Measurements from ENCODE around the gene SHISAL1.
"Not testable (repeated sequence)": the region's sequence is repeated elsewhere in the genome, so short reads cannot be mapped to it uniquely, and the experiment has no call there.

SHISAL1 gene

GRCh38 chr22:44328762-44329161, 16.0 kb upstream of the SHISAL1 start:
- Histone ChIP-seq H3K36me3 (ENCODE audit: control insufficient read depth in 2 of 2, insufficient read depth in 2 of 2, low read length in 2 of 2) (no peaks in the 10 kb centered on the region), H3K27me3 (ENCODE audit: control insufficient read depth in 2 of 2, insufficient read depth in 2 of 2, low read length in 2 of 2) (peaks cover 16 to 20% of the 10 kb centered on the region in 2 donors), H3K4me3 (ENCODE audit: low read length in 2 of 2) (no peak overlapping the region), H3K4me1 (ENCODE audit: control insufficient read depth in 2 of 2, insufficient read depth in 2 of 2, low read length in 2 of 2) (peaks cover 2 to 3% of the 10 kb centered on the region in 2 donors), H3K9me3 (ENCODE audit: control insufficient read depth in 2 of 2, low read length in 2 of 2) (no peaks in the 10 kb centered on the region), H3K9ac (ENCODE audit: low read depth in 1 of 2, low read length in 2 of 2) (no peak overlapping the region), H3K27ac (ENCODE audit: low read depth in 2 of 2, low read length in 2 of 2) (no peak overlapping the region)

DNA sequence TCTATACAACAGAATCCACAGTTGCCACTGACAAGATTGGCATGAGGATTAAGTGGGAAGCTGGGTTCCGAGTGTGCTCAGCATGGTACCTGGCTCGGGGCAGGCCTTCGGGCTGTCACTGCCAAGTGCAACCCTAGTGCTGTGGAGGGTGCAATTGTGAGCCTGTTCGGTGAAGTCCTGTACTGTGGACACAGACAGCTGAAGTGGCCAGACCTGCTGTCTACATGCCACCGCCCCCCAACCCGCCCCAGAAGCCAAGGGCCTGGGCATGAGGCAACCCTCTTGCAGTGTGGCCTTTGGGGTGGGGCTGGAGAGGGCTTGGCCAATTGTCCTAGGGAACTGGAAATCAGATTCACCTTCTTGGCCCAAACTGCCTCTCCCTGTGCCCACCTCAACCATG, 15.6 kb upstream of the SHISAL1 start:
- Histone ChIP-seq H3K9me3 (ENCODE audit: control insufficient read depth in 2 of 2, low read length in 2 of 2) (no peaks in the 10 kb centered on the region), H3K27ac (ENCODE audit: low read depth in 2 of 2, low read length in 2 of 2) (no peak overlapping the region), H3K27me3 (ENCODE audit: control insufficient read depth in 2 of 2, insufficient read depth in 2 of 2, low read length in 2 of 2) (peaks cover 13 to 20% of the 10 kb centered on the region in 2 donors), H3K4me3 (ENCODE audit: low read length in 2 of 2) (no peak overlapping the region), H3K9ac (ENCODE audit: low read depth in 1 of 2, low read length in 2 of 2) (no peak overlapping the region), H3K4me1 (ENCODE audit: control insufficient read depth in 2 of 2, insufficient read depth in 2 of 2, low read length in 2 of 2) (peaks cover 2 to 3% of the 10 kb centered on the region in 2 donors), H3K36me3 (ENCODE audit: control insufficient read depth in 2 of 2, insufficient read depth in 2 of 2, low read length in 2 of 2) (no peaks in the 10 kb centered on the region)

- Histone ChIP-seq H3K27ac (ENCODE audit: low read depth in 2 of 2, low read length in 2 of 2) (no peak overlapping the region), H3K36me3 (ENCODE audit: control insufficient read depth in 2 of 2, insufficient read depth in 2 of 2, low read length in 2 of 2) (no peaks in the 10 kb centered on the region), H3K9me3 (ENCODE audit: control insufficient read depth in 2 of 2, low read length in 2 of 2) (no peaks in the 10 kb centered on the region), H3K4me3 (ENCODE audit: low read length in 2 of 2) (peak overlapping the region in 1 of 2 donors; percentile 75), H3K4me1 (ENCODE audit: control insufficient read depth in 2 of 2, insufficient read depth in 2 of 2, low read length in 2 of 2) (peaks cover 2 to 3% of the 10 kb centered on the region in 2 donors), H3K9ac (ENCODE audit: low read depth in 1 of 2, low read length in 2 of 2) (no peak overlapping the region), H3K27me3 (ENCODE audit: control insufficient read depth in 2 of 2, insufficient read depth in 2 of 2, low read length in 2 of 2) (peaks cover 9 to 16% of the 10 kb centered on the region in 2 donors)
These were observed 13.7 kb upstream of the SHISAL1 start for GRCh38 chr22:44326491-44326885.

DNA sequence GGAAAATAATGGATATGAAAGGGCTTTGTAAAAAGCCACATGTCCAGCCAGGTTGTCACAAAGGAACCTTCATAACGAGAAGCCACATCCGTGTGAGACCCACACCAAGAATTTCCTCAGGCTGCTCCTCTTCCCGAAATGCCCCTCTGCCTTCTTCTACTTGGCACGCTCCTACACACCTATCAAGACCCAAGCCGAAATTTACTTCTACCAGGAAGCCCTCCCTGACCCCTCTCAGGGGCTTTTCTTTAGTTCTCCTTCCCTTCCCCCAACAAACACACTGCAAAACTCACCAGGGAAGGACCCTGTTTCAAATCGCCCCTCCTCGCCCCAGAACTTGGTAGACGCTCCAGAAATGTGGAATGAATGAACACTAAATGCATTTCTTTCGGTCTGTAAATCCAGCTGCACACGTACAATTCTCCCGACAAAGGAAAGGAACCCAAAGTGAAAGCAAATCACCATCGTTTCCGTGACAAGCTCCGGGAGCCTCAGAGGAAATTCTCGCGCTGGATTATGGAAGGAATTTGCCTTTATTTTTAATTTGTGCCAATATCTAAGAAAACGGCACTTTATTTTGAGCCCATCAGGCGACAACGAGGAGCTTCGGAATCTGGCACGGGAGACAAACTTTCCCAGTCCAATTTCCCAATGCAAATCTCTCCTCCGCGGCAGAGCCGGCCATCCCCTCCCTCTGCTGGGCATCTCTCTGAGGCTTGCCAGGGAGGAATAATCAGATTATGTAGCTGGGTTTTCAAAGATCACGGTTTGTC, 13.2 kb upstream of the SHISAL1 start:
- peak overlapping the region in 1 of 2 donors; percentile 21 for H3K9ac ChIP-seq (ENCODE audit: low read depth in 1 of 2, low read length in 2 of 2)
- H3K27ac ChIP-seq (ENCODE audit: low read depth in 2 of 2, low read length in 2 of 2) = no peak overlapping the region
- H3K4me1 ChIP-seq (ENCODE audit: control insufficient read depth in 2 of 2, insufficient read depth in 2 of 2, low read length in 2 of 2) = peaks cover 2 to 3% of the 10 kb centered on the region in 2 donors
- peak overlapping the region; percentile 57 to 75 for H3K4me3 ChIP-seq (ENCODE audit: low read length in 2 of 2)
- no peaks in the 10 kb centered on the region for H3K36me3 ChIP-seq (ENCODE audit: control insufficient read depth in 2 of 2, insufficient read depth in 2 of 2, low read length in 2 of 2)
- peaks cover 9 to 16% of the 10 kb centered on the region in 2 donors for H3K27me3 ChIP-seq (ENCODE audit: control insufficient read depth in 2 of 2, insufficient read depth in 2 of 2, low read length in 2 of 2)
- H3K9me3 ChIP-seq (ENCODE audit: control insufficient read depth in 2 of 2, low read length in 2 of 2) = no peaks in the 10 kb centered on the region

- not testable (repeated sequence) for H3K4me1 ChIP-seq (ENCODE audit: control insufficient read depth in 2 of 2, insufficient read depth in 2 of 2, low read length in 2 of 2); H3K9me3 ChIP-seq (ENCODE audit: control insufficient read depth in 2 of 2, low read length in 2 of 2); H3K4me3 ChIP-seq (ENCODE audit: low read length in 2 of 2); H3K27me3 ChIP-seq (ENCODE audit: control insufficient read depth in 2 of 2, insufficient read depth in 2 of 2, low read length in 2 of 2); H3K9ac ChIP-seq (ENCODE audit: low read depth in 1 of 2, low read length in 2 of 2); H3K36me3 ChIP-seq (ENCODE audit: control insufficient read depth in 2 of 2, insufficient read depth in 2 of 2, low read length in 2 of 2); H3K27ac ChIP-seq (ENCODE audit: low read depth in 2 of 2, low read length in 2 of 2)
These were observed 10.5 kb upstream of the SHISAL1 start for GRCh38 chr22:44323140-44323790.

GRCh38 chr22:44319685-44320084, 6.9 kb upstream of the SHISAL1 start:
- Histone ChIP-seq H3K4me3 (ENCODE audit: low read length in 2 of 2) (no peak overlapping the region), H3K4me1 (ENCODE audit: control insufficient read depth in 2 of 2, insufficient read depth in 2 of 2, low read length in 2 of 2) (no peaks in the 10 kb centered on the region), H3K27me3 (ENCODE audit: control insufficient read depth in 2 of 2, insufficient read depth in 2 of 2, low read length in 2 of 2) (no peaks in the 10 kb centered on the region), H3K9me3 (ENCODE audit: control insufficient read depth in 2 of 2, low read length in 2 of 2) (no peaks in the 10 kb centered on the region), H3K9ac (ENCODE audit: low read depth in 1 of 2, low read length in 2 of 2) (no peak overlapping the region), H3K27ac (ENCODE audit: low read depth in 2 of 2, low read length in 2 of 2) (no peak overlapping the region), H3K36me3 (ENCODE audit: control insufficient read depth in 2 of 2, insufficient read depth in 2 of 2, low read length in 2 of 2) (no peaks in the 10 kb centered on the region)

DNA sequence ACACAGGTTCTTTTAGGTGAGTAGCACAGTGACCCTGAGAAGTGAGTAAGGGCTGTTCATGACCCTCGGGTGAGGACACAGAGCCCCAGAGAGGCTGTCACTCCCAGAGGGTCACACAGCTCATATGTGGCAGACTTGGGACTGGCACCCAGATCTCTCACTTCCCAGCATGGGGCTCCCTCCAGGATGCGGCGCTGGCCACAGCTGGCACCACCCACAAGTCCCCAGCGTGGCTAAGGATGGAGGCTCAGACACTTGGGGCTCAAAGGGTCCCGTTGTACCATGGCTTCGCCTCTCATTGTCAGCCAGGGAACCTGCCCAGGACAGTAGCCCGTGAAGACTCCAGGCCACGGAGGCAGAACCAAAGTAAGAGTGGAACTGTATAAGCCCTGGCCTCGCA, 6.0 kb upstream of the SHISAL1 start:
- H3K9me3 ChIP-seq (ENCODE audit: control insufficient read depth in 2 of 2, low read length in 2 of 2) = no peaks in the 10 kb centered on the region

GRCh38 chr22:44317886-44318637, 5.3 kb upstream of the SHISAL1 start:
- no peaks in the 10 kb centered on the region for H3K36me3 ChIP-seq (ENCODE audit: control insufficient read depth in 2 of 2, insufficient read depth in 2 of 2, low read length in 2 of 2)
- no peak overlapping the region for H3K4me3 ChIP-seq (ENCODE audit: low read length in 2 of 2)
- no peak overlapping the region for H3K27ac ChIP-seq (ENCODE audit: low read depth in 2 of 2, low read length in 2 of 2)
- H3K4me1 ChIP-seq (ENCODE audit: control insufficient read depth in 2 of 2, insufficient read depth in 2 of 2, low read length in 2 of 2) = no peaks in the 10 kb centered on the region
- H3K9ac ChIP-seq (ENCODE audit: low read depth in 1 of 2, low read length in 2 of 2) = no peak overlapping the region
- H3K9me3 ChIP-seq (ENCODE audit: control insufficient read depth in 2 of 2, low read length in 2 of 2) = no peaks in the 10 kb centered on the region
- H3K27me3 ChIP-seq (ENCODE audit: control insufficient read depth in 2 of 2, insufficient read depth in 2 of 2, low read length in 2 of 2) = no peaks in the 10 kb centered on the region

More for the DNA sequence above, 6.0 kb upstream of the SHISAL1 start:
- Histone ChIP-seq H3K27ac (ENCODE audit: low read depth in 2 of 2, low read length in 2 of 2) (no peak overlapping the region), H3K9ac (ENCODE audit: low read depth in 1 of 2, low read length in 2 of 2) (no peak overlapping the region), H3K36me3 (ENCODE audit: control insufficient read depth in 2 of 2, insufficient read depth in 2 of 2, low read length in 2 of 2) (no peaks in the 10 kb centered on the region), H3K4me1 (ENCODE audit: control insufficient read depth in 2 of 2, insufficient read depth in 2 of 2, low read length in 2 of 2) (no peaks in the 10 kb centered on the region), H3K4me3 (ENCODE audit: low read length in 2 of 2) (no peak overlapping the region), H3K27me3 (ENCODE audit: control insufficient read depth in 2 of 2, insufficient read depth in 2 of 2, low read length in 2 of 2) (no peaks in the 10 kb centered on the region)

- Histone ChIP-seq H3K9me3 (ENCODE audit: control insufficient read depth in 2 of 2, low read length in 2 of 2) (no peaks in the 10 kb centered on the region), H3K36me3 (ENCODE audit: control insufficient read depth in 2 of 2, insufficient read depth in 2 of 2, low read length in 2 of 2) (no peaks in the 10 kb centered on the region)
These were observed 4.3 kb upstream of the SHISAL1 start for GRCh38 chr22:44317123-44317444.

More at GRCh38 chr22:44317123-44317444, 4.3 kb upstream of the SHISAL1 start:
- Histone ChIP-seq H3K27me3 (ENCODE audit: control insufficient read depth in 2 of 2, insufficient read depth in 2 of 2, low read length in 2 of 2) (no peaks in the 10 kb centered on the region), H3K9ac (ENCODE audit: low read depth in 1 of 2, low read length in 2 of 2) (no peak overlapping the region), H3K4me1 (ENCODE audit: control insufficient read depth in 2 of 2, insufficient read depth in 2 of 2, low read length in 2 of 2) (no peaks in the 10 kb centered on the region), H3K4me3 (ENCODE audit: low read length in 2 of 2) (no peak overlapping the region), H3K27ac (ENCODE audit: low read depth in 2 of 2, low read length in 2 of 2) (no peak overlapping the region)

Data from mucosa of rectum (tissue), 2 donors.